DMS 273 treated with DMSO at 0.1 percent for 48 hours (cell line): Measurements from ENCODE around the gene ST6GALNAC2.

Experiments used
- DNase-seq: peaks from one replicate; lab custom pipeline; 2025; lab: John Stamatoyannopoulos, UW

Gene ST6GALNAC2

DNA sequence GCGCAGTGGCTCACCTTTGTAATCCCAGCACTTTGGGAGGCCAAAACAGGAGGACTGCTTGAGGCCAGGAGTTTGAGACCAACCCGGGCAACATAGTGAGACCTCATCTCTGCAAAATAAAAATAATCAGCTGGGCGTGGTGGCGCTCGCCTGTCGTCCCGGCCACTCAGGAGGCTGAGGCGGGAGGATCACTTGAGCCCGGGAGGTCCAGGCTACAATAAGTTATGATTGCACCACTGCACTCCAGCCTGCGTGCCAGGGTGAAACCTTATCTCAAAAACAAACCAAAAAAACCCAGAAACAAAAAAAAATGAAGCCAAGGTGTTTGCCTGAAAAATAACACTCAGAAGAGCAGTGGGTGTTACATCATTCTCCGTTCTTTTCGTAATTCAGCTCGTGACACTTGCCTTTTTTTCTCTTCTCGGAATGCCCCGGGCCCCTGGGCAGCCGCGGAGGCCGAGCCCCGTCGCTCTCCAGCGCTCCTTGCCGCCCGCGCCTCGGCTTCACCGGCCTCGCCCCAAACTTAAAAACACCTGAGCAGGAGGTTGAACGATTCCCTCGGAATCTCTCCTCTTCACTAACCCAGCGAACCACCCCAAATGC, 28.8 kb downstream of the ST6GALNAC2 start:
- DNase-seq, result no peak

DNA sequence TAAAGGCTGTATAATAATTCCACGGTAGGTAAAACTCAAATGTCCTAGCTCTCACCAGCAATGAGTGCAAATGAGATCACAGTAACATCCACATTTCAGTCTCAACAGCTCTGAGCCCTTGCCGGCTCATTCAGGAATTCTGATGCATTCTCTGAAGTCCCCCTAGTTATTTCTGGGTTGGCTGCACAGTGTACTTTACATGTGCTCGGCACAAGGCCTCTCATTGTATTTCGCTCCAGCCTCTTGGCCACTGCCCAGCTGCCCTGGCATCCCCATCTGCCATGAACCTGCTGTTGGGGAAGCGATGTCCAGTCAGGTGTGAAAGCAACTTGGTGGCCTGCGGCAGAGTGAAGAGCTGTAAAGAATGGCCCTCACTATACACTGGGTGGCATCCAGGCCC, 31.5 kb downstream of the ST6GALNAC2 start:
- DNase-seq, result peak; percentile 57

DNA sequence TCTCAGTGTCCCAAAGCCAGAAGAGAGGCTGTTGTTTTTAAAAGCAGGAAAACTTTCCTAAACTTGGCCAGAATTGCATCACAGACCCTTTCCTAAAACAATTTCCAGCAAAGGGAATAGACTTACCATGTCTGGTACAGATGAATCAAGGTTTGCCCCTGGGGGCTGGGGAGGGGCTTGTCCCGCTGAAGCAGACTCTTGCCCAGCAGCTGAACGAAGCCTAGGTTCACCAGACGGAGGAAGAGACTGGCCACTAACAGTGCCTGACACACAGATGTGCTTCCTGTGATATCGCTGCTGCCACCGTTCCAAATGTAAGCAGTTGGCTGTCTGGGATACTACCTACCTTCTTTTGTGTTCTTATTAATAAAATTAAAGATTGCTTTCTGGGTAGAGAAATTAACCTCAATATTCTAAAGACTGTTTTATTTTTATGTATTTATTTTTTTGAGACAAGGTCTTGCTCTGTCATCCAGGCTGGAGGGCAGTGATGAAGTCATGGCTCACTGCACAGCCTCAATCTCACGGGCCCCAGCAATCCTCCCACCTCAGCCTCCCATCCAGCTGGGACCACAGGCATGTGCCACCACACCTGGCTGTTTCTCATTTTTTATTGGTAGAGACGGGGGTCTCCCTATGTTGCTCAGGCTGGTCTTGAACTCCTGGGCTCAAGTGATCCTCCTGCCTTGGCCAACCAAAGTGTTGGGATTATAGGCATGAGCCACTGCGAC, 32.3 kb downstream of the ST6GALNAC2 start:
- no peak for DNase-seq

DNA sequence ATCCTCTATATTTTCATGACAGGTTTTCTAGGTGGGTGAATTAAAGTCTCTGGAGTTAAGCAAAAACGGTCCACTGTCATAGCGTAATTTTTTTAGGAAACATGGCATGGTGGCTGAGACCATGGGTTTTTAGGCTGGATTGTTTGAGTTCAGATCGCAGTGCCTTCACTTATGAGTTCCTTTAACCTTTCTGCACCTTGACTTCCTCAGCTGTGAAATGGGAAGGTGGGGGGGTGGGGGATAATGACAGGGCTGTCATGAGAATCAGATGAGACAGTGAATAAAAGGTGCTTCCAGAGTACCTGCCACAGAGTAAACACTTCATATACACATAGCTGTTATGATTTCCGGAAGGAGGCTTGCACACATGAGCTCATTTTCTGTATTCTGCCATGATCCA, 34.0 kb downstream of the ST6GALNAC2 start:
- DNase-seq, result no peak

DNA sequence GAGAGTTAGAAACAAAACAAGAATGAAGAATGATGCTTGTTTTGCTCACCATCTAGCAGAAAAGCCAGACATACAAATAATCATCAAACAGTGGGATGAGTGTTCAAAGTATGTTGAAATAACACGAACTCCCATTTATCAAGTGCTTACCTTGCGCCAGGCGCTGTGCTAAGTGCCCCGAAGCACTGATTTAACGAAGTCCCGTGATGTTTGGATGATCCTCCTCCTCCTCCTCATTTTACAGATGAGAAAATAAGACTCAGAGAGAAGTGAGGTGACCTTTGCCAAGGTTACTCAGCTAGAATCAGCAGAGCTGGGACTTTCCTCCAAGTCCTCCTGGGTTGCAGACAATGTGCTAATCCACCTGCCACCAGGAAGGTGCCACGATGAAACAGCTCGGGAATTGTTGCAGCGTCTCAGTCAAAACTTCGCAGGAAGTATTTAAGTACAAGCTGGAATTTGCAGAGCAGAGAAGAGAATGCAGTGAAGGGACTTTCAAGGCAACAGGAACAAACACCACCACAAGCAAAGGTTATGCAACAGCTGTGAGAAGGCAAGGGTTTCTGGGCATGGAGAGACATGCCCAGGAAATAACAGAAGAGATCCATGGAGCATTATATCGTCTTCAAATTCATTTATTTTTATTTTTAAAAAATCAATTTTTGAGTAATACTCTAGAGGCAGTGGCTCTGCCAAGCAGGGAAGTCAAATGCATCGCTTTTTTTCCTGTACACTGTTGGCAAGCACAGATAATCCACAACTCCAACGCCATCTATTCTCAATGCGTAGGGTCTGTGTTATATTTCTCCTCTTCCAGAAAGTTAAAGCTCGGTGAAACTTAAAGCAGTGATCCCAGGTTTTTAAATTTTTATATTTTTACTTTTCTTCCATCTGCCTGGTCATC, 34.7 kb downstream of the ST6GALNAC2 start:
- no peak for DNase-seq

DNA sequence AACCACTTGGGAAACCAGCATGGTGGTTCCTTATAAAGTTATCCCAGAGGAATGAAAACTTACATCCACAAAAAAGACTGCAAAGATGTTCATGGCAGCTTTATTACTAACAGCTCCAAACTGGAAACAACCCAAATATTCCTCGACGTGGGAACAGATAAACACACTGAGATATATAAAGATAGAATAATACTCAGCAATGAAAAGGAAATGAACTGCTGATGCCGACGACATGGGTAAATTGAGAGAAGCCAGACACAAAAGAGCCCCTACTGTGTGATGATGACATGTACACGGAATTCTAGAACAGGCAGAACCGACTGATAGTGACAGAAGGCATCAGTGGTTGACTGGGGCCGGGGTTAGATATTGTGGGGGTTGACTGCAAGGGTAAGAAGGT, 36.1 kb downstream of the ST6GALNAC2 start:
- DNase-seq, result no peak

DNA sequence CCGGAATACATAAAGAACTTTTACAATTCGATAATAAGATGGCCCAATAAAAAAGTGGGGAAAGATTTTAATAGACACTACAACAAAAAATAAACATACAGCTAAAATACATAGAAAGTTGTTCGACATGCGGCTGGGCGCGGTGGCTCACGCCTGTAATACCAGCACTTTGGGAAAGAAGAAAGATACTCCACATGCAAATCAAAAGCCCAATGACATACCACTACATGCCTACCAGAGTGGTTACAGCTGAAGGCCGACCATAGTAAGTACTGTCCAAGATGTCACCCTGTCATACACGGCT, 36.5 kb downstream of the ST6GALNAC2 start:
- DNase-seq, result no peak

DNA sequence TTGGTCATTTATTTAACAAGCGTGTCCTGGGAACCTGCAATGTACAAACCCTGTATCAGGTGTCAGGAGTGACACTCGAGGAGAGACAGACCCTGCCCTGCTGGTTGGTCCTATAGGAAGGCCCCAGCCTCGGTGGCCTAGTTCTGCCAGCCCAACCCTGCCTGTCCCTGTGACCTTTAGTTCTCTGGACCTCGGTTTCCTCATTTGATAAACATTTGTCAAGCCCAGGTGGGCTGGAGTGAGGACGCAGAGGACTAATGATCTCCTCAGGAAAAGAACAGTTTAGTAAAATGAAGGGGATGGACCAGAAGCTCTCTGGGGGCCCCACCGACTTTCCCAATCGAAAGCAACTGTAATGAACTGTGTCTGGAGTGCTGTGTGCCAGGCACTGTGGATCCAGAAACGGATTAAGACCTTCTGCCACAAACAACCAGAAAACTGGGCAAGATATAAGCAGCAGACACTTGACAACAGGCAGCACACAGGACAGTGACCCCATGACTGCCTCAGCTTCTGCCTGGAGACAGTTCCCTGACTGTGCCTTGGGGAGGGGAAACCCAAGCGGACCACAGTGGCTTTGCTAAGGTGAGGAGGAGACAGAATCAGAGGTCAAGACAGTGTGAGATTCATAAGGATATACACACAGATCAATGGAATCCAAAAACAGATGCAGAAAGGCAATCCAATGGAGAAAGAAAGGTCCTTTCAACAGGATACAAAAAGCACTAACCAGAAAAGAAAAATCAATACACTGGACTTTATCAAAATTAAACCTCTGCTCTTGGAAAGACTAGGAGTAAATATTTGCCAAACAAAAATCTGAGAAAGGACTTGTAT, 37.1 kb downstream of the ST6GALNAC2 start:
- DNase-seq, result no peak

DNA sequence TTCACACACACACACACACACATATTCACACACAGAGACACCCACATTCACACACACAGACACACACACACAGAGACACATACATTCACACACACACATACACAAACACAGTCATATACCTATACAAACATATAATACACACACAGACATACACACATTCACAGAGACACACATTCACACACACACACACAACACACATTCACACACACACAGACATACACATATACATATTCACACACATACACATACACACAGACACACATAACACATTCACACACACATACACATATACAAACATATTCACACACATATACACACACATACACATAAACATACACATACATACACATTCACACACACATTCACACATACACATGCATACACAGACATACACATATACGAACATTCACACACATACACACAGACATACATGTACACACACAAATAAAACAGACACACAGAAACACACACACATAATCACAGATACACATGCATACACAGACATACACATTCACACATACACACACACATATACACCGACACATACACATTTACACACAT, 37.9 kb downstream of the ST6GALNAC2 start:
- DNase-seq, result no peak

DNA sequence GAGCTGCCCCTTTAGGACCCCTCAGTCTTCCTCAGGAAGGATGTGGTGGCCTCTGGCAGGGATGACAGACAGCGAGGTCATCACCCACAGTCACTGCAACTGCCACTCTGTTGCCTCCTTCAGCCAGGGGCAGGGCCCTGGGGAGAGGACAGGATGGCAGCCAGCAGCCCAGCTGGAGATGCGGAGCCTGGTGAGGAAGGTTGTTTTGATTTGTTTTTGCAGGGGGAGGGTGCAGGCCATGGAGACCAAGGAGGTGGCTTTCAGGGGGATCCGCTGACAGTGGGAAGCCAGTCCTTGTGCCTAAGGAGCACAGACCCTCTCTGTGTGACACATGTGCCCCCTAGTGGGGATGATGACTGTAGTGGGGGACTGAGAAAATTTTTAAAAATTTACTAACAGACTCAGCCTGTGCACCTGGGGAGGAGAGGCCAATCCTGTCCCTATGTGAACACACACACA, 38.4 kb downstream of the ST6GALNAC2 start:
- peak; percentile 56 for DNase-seq

DNA sequence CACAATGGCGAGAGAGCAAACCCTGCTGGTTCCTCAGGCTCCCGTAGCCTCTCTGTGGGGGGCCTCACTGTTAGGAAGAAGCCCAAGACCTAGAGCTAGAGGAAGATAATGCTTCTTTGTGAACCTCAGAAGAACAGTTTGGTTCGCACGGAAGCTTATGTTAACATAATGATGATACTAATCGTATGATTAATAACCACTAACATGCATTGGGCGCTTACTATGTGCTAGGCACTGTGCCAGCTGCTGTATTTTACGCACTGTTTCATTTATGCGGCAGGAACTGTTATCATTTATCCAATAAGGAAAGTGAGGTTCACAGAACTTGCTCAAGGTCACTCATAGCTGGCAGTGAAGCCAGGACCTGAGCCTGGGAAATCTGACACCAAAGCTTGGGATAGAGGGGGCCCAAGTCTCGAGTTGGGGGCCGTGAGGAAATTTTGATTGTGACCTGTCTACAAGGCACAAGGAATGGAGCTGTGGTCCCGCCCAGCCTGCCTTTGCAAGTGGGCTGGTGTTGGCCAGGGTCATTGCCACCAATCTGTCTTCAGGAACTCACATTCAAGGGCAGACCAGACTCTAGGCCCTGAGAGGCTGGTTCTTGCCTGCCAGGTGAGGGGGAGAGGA, 39.0 kb downstream of the ST6GALNAC2 start:
- no peak for DNase-seq

DNA sequence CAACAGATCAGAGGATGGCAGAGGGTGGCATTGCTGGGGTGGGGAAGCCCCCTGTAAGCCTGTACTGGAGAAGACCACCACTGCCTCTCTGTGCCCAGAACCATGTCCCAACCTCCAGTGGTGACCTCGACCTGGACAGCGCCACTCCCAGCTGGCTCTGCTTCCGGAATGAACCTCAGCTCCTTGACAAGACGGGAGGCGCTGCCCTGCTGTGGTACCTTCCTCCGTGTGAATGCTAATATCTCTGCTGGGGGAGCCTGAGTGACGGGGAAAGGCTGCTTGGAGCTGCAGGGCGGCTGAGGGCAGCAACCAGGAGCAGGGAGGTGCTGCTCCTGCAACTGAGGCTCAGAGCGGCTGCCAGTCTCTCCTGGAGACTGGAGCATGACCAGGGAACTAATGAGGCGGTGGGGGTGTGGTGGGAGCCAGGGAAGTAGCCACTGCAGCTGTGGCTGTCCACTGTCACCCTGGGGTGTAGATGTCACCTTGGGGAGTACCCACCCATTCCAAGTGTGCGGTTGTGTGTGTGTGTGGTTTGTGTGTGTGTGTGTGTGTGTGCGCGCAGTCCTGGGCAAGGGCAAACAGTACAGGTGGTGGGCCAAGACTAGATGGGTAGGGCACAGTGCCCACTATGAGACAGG, 39.6 kb downstream of the ST6GALNAC2 start:
- DNase-seq, result no peak

DNA sequence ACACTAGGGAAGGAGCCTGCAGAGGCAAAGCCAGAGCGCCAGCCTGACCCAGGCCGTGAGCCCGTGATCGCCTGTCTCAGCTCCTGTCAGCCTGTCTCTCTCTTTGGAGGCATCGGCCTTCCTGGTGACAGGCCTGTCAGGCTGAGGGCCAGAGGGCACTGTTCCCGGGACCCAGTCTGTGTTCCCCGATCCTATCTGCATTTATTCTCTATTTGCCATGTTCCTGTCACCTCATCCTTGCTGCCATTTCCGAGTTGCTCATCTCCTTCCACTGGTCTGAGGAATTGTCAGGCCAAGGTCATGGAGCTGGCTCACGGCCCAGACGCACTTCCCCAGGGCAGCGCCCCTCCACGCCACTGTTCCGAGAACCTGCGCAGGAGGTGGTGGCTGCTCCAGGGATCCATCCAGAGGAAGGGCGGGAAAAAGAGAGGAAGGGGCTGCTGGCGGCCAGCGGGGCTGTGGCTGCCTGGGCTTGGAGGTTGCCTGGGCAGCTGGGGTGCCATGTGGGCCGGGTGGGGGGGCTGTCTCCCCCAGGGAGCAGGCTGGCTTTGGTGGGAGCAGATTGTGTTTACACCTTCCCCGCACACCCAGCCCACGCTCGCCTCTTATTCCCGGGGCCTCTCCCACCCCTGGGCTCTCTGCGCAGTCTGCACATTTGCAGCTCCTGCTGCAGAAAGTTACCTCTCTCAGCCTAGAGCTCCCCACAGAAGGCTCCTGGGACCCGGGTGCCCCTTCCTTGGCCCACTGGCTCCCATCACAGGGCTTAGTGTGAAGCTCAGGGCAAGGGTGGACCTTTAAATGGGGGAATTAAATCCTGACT, 40.9 kb downstream of the ST6GALNAC2 start:
- DNase-seq, result no peak

DNA sequence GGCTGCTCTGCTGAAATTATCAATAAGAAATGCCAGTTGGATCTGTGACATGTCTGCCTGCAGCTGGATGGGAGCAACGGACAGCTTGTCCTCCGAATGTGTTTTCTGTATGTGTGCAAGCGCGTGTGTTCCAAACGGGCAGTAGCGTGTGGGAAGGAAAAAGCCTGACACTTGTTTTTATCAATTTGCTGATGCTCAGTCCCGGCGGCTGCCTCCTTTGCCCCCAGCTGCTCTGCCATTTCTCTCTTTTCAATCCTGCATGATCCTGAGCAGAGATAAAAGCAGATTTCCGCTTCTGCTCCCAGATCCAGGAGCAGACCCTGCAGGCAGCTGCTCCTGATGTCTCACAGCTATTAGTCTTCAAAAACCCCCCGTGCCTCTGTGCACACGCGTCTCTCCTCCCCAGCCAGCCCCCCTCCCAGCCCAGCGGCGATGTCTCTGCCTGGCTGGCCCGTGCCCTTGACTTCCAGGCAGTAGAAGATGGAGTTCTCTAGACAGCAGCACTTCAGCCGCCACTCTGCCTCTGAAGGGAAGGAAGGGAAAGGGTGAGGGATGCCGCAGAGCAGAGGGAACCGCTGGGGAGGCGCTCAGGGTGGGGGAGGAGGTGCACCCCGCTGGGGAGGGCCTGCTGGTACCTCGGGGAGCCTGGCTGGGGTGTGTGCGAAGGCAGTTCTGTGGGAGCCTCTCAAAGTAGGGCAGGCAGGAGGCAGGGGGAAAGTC, 41.7 kb downstream of the ST6GALNAC2 start:
- no peak for DNase-seq

DNA sequence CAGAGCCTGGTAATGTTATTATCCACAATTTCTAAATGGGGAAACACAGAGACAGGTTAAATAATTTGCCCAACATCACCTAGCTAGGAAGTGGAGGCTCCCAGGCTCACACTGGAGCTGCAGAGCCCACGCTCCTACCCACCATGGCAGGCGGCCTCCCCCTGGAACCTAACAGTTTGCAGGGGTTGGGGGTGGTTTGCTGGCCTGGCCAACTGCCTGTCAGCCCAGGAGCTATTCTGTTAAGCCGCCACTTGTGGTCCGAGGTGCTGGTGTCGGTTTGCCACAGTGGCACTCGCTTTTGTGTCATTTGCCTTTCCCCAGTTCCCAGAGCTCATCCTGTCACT, 42.2 kb downstream of the ST6GALNAC2 start:
- no peak for DNase-seq

DNA sequence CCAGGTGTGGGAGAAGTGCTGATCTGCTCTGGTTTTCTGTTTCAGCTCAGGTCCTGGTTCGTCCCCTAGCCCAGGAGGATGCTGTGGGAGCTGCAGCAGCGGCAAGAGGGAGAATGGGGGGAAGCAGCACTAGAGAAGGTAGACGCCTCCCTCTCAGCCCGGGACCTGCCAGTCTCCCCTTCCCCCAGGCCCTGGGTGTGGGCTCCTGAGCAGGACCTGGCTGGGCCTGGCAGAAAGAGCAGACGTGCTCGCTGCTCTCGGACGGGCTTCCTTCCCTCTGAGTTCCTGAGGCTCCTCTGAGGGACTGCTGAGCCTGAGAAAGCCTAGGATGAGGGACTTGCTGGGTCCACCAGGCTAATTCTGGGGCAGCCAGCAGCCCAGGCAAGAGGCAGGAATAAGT, 42.7 kb downstream of the ST6GALNAC2 start:
- DNase-seq, result no peak

DNA sequence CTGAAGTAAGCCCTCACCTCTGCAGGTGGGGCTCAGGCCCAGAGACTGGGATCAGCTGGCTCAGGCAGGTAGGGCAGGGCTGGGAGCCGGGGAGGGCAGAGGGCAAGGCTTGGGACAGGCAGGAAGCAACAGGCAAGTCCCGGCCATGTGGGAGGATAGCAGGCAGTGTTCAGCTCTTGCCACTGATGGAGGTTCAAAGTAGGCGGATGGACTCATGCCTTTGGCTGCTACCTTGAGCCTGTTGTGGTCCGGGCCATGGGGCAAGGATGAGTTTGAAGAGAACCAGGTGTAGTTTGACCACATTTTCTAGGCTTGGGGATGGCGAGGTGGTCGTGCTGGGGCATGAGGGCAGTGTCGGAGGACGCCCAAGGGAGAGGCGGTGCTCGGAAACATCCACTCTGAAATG, 43.1 kb downstream of the ST6GALNAC2 start:
- no peak for DNase-seq

DNA sequence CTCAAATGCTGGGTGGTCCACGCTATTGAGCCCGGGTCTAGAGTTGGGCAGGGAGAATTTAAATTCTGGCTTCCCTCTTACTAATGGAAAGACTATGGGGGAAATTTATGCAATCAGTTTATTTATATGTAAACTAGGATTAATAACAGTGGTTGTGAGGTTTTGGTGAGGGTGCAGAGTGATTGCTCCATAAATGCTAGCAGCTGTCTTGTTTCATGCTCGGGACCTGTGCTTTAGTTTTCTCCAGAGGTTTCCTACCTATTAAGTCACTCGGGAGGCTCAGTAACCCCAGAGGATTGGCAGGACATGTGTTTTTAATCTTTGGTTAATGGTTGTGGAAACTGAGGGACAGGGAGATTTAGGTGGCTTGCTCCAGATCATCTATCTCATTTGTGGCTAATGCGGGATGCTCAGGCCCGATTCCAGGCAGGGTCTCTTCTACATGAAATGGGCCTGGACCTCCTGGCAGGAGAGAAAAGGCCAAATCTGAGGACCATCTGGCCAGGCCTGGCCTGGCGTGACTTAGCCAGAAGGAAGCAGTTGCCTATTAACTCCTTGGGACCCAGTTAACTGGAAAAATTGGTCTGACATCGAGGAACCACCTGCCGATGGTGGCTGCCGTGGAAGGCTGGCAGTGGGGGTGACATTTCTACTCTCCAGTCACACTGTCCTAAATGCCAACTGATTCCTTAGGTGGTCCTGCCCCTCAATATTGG, 43.8 kb downstream of the ST6GALNAC2 start:
- peak; percentile 36 for DNase-seq
